GM21528 (cell line): ENCODE data around the gene TELO2.

Experiments
- ATAC-seq: cut with Tn5 transposase; IDR thresholded peaks from one replicate; pipeline ENCODE4 v1.9.1; 2021; ENCODE audit warnings: mild to moderate bottlenecking, moderate library complexity; ENCODE audit not compliant: unreplicated experiment, low FRiP score

TELO2 gene

DNA sequence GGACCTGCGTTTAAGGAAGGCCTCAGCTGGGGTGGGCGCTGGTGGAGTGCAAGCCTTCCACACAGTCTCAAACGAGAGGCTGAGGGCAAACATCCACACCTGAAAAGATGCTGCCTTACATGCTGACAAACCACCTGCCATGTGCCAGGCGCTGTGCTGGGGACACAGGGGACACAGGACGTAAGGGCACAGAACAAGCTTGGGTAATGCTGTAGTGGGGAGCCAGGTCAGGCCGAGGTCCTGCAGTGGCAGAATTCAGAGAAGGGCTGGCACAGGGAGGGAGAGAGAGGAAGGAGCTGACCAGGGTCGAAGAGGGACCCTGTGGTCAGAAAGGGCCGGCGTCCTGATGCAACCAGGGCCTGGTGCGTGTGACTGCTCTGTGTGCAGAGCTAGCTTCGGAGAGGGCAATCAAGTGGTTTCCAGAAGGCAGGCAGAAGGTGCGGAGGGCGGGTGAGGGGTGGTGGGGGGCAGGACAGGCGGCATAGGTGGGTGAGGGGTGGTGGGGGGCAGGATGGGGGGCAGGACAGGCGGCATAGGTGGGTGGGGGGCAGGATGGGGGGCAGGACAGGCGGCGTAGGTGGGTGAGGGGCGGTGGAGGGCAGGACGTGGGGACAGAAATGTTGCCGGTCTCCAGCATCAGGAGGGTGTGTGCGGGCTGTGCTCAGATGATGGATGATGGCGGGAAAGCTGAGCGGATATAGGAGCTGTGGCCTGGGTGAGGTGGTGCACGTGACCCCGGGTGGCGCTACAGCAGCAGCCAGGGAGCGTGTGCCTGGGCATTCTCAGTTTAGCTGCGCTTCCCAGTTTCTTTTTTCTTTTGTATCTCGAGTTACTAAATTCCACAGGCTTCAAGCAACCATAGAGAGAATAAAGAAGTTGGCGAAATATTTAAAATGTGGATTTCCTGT, 18.8 kb downstream of the TELO2 start:
- ATAC-seq: no peak

DNA sequence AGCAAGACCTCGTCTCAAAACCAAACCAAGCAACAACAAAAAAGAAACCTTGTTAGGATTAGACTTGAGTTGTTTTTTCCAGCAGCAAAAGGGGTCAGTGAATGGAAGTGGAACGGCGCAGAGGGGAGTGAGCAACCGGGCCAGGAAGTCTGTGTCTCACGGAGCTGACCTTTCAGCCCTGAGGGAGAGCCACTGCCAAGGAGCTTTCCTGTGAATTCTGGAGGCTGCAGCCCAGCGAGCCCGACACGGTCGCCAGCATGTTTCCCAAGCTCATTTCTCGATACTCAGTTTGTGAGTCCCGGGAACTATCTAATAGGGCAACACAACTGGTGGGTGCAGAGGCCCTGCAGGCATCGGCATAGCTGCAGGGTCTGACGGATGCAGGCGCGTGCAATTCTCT, 19.6 kb downstream of the TELO2 start:
- no peak for ATAC-seq

- ATAC-seq: no peak
Observed at GRCh38 chr16:1514507-1514906, 21.3 kb downstream of the TELO2 start.

- ATAC-seq: no peak
Observed at GRCh38 chr16:1518626-1519135, 25.5 kb downstream of the TELO2 start.

DNA sequence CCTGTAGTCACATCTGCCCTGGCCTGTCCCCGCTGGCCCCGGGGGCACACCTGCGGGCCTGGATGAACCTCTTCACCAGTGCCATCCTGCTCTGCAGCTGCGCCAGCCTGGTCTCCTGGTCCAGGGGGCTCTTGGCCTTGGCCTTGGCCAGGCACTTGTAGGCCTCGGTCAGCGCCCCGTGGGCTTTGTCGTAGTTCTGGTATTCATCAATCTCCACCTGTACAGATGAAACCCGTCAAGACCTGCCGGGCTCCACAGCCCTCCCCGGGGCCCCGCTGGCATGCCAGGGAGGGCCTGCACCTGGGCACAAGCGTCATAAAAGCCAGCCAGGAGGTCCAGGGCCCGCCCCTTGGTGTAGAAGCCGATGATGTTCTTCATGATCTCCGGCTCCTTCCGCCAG, 26.7 kb downstream of the TELO2 start:
- ATAC-seq: no peak

DNA sequence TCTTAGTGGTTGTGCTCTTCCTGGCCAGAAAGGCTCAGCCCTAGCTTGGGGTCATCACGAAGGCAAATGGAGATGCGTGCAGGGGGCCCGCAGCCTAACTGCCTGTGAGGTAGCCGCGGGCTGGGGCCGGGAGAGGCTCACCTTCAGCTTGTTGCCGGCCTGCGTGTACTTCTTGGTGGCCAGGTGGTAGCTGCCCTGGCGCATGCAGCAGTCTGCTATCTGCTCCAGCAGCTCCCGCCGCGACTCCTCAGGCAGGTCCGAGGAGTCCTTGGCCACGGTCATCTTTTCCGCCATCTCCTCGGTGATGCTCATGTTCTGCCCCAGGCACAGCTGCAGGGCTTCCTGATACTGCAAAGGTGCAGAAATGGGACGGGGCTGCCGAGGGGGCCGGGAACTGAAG, 27.3 kb downstream of the TELO2 start:
- ATAC-seq: no peak

GRCh38 chr16:1523581-1524245, 30.6 kb downstream of the TELO2 start:
- ATAC-seq: no peak

GRCh38 chr16:1524366-1524765, 31.2 kb downstream of the TELO2 start:
- no peak for ATAC-seq

DNA sequence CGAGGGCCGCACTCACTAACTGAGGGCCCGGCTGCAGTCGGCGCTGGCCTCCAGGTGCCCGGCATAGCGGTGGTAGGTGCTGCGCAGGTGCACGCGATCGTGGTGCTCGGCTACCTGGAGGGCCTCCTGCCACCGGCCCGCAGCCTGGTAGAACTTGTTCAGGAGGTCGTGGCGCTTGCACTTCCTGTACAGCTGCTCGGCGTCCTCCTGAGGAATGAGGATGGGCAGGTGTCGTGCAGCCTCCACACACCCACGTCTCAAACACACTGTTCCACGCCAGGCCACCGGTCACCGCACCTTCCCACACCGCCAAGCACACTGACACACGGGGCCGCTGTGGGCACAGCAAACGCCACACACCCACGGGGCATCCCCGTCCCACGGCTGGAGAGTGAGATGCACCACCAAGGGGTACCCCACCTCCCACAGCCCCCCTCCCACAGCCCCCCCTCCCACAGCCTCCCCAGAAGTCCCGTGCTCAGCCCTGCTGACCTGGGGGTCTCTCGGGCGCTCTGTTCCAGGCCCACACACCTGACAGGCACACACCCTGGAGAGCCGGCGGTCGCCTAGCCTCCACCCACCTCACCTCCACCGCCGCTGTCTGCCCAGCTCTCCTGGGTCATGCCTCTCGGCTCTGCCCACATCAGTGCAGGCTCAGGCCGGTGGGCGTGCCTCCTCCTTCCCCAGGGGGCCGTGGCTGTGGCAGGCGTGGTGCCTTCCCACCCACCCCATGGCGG, 32.9 kb downstream of the TELO2 start:
- ATAC-seq: no peak

GRCh38 chr16:1526608-1527555, 33.7 kb downstream of the TELO2 start:
- ATAC-seq: no peak

DNA sequence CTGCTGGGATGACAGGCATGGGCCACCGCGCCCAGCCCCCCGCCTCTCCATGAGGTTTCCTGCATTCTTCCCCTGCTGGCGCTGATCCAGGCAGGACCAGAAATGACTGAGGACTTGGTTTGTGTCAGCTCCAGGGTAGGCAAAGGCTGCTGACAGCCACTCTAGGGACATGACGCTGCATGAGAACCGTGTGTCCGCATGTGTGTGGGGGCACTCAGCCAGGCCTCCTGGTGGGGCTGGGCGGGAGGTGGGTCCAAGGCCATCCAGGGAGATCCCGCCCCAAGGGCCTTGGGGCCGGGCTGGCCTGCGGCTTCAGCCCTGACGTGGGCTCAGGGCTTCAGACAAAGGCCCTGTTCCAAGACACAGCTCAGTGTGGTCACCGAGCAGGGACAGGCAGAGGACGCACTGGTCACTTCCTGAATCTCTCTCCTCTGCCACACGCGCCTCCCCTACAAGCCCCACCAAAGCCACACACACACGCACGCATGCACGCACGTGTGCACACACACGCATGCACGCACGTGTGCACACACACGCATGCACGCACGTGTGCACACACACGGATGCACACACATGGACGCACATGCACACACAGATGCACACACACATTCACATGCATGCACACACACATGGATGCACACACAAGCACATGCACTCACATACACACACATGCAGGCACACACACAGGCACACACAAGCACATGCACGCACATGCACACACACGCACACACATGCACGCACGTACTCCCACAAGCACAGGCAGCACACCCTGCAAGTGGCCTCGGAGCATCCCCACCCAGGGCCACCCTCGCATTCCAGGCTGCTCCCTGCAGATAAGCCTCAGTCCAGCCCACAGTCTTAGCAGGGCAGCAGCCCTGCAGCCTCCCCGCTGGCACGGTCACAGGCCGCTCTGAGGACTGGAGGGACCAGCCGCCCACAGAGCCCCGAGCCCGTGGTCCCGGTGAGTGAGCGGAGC, 35.0 kb downstream of the TELO2 start:
- no peak for ATAC-seq

DNA sequence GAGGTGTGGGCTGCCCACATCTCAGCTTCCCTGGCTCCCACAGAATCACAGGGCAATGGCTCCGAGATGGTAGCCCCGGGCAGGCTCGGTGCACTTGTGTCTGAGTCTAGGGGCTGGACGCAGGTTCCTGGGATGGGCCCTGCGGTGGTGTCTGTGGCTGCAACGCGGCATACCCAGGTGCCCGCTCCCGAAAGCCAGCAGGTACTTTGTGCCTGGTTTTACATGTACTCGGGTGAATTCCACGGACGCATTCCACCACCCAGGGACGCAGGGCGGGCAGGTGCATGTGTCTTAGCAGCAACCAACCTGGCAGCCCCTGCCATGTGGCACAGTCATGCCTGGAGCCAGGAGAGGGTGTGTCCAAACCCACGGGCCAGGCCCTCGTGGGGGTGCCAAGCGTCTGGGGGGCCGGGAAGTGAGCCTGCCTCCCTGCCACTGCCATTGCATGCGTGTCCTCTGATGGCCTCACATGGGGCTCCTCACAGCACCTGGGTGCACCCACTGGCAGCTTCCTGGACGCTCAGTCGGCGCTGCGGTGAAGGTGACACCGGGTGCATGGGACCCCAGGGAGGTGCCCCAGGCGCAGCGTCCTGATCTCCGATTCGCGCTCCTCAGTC, 35.9 kb downstream of the TELO2 start:
- no peak for ATAC-seq

GRCh38 chr16:1530349-1530882, 37.3 kb downstream of the TELO2 start:
- no peak for ATAC-seq

DNA sequence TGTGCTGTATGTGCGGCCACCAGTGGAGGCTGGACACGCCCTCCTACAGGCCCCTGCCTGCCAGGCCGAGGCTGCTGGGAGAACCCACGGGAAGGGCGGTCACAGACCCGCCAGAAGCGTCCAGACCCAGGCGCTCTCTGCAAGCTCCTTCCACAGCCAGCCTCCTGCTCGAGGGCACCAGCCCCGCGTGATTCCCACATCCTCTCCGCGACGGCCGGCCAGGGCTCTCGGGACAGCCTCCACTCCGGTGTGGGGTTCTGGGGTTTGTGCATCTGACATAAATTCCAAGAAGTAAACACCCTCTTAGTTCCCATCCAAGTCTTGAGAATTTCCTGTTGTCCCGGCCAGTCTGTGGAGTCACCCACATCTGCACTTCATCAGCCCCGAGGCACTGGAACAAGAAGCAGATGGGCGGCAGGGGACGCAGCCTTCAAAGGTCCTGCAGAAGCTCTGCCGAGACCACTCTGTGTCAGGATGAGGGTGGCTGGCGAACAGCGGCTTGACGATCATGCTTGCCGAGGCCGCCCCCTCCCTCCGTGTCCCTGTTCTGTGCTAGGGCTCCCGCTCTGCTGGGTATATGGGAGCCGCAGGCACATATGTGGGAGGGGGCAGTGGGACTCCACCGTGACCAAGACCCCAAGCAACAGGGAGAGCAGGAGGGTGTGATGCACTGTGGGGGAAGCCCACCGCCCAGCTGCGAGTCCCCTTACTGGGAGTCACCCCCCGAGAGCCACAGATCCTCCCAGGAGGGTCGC, 37.9 kb downstream of the TELO2 start:
- ATAC-seq: no peak

GRCh38 chr16:1531638-1531910, 38.4 kb downstream of the TELO2 start:
- no peak for ATAC-seq

- no peak for ATAC-seq
Observed at GRCh38 chr16:1532081-1532760, 39.1 kb downstream of the TELO2 start.

GRCh38 chr16:1532771-1533170, 39.6 kb downstream of the TELO2 start:
- ATAC-seq: no peak
